Measurements from ENCODE around the gene ADD3. TPM values are rescaled to one million over a fixed set of nuclear protein-coding genes. Genes with fewer than 3 reads are reported as not detected.

ADD3 gene
- total RNA-seq, 2 experiments from 2014 or later: 85.2 to 85.8 TPM

DNA sequence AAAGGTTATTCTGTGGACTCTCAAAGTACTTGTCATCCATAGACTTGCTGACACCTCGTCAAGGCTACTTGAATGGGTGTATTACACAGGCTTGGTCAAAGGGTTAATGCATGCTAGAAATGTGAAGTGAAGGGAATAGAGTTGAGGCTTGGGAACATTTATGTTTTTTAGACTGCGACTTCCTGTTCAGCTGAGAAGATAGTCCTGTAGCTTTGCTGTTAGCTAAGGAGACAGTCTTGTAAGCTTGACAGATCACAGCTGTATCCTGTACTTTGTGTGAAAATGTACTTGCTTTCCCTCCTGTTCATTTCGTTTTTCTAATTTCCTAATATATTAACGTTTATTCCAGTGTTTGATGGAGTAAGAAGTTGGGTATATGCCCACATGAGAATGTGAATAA, 52.1 kb downstream of the ADD3 start:
- Mint-ChIP-seq H3K27me3 (ENCODE audit: low read depth) (no peaks in the 10 kb centered on the region), H3K4me1 (ENCODE audit: low read depth) (peaks cover 84% of the 10 kb centered on the region), H3K9me3 (no peaks in the 10 kb centered on the region), H3K27ac (peak overlapping the region; percentile 75), H3K4me3 (no peak overlapping the region), H3K36me3 (ENCODE audit: low read depth) (no peaks in the 10 kb centered on the region)
- DNase-seq: no peak
- CTCF ChIA-PET: interaction anchor here (0.8 kb wide), 1 partner anchor 22 kb away, joined by 4 read pairs; no protein-coding TSS in a partner anchor
- intact Hi-C loops (cut with micrococcal nuclease): loop anchor here (1.0 kb wide), 1 partner anchor 8 kb away; no protein-coding TSS in a partner anchor

DNA sequence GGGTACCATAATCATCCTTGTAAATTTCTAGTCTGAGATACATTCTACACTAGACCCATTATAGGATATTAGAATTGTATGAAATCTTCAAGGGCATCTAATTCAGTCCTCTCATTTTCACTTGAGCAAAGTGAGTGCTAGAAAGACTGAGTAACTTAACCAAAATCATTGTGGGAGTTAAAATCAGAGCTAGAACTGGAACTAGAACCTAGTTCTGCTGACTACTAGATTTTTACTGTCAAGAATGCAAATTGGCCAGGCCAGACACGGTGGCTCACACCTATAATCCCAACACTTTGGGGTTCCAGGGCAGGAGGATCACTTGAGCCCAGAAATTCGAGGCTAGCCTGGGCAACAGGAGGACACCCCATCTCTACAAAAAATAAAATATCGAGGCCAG, 53.9 kb downstream of the ADD3 start:
- DNase-seq: no peak
- peak overlapping the region; percentile 46 for H3K27ac Mint-ChIP-seq
- CTCF ChIA-PET: no interaction called here
- H3K4me1 Mint-ChIP-seq (ENCODE audit: low read depth): peaks cover 85% of the 10 kb centered on the region
- H3K36me3 Mint-ChIP-seq (ENCODE audit: low read depth): no peaks in the 10 kb centered on the region
- no peaks in the 10 kb centered on the region for H3K27me3 Mint-ChIP-seq (ENCODE audit: low read depth)
- intact Hi-C loops (cut with micrococcal nuclease): no loop called here
- H3K4me3 Mint-ChIP-seq: no peak overlapping the region
- no peaks in the 10 kb centered on the region for H3K9me3 Mint-ChIP-seq

DNA sequence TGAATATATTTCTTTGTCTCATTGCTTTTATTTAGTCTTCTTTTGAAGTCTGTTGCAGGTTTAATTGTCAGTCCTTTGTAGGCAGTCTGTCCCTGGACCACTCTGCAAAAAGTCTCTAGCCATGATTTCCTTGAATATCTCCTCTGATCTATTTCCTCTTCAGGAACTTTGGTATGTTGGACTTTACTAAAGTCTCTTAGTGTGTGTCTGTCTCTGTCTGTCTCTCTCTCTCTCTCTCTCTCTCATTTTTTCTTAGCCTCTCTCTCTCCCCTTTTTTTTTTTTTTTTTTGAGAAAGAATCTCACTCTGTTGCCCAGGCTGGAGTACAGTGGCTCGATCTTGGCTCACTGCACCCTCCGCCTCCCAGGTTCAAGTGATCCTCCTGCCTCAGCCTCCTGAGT, 57.5 kb downstream of the ADD3 start:
- no peak for DNase-seq
- no peak overlapping the region for H3K4me3 Mint-ChIP-seq
- no peaks in the 10 kb centered on the region for H3K9me3 Mint-ChIP-seq
- H3K27me3 Mint-ChIP-seq (ENCODE audit: low read depth): no peaks in the 10 kb centered on the region
- CTCF ChIA-PET: interaction anchor here (2.4 kb wide), 1 partner anchor 13 kb away, joined by 6 read pairs; no protein-coding TSS in a partner anchor
- intact Hi-C loops (cut with micrococcal nuclease): loop anchor here (5.0 kb wide), 1 partner anchor 437 kb away; no protein-coding TSS in a partner anchor
- no peaks in the 10 kb centered on the region for H3K36me3 Mint-ChIP-seq (ENCODE audit: low read depth)
- peaks cover 81% of the 10 kb centered on the region for H3K4me1 Mint-ChIP-seq (ENCODE audit: low read depth)
- peak overlapping the region; percentile 91 for H3K27ac Mint-ChIP-seq

DNA sequence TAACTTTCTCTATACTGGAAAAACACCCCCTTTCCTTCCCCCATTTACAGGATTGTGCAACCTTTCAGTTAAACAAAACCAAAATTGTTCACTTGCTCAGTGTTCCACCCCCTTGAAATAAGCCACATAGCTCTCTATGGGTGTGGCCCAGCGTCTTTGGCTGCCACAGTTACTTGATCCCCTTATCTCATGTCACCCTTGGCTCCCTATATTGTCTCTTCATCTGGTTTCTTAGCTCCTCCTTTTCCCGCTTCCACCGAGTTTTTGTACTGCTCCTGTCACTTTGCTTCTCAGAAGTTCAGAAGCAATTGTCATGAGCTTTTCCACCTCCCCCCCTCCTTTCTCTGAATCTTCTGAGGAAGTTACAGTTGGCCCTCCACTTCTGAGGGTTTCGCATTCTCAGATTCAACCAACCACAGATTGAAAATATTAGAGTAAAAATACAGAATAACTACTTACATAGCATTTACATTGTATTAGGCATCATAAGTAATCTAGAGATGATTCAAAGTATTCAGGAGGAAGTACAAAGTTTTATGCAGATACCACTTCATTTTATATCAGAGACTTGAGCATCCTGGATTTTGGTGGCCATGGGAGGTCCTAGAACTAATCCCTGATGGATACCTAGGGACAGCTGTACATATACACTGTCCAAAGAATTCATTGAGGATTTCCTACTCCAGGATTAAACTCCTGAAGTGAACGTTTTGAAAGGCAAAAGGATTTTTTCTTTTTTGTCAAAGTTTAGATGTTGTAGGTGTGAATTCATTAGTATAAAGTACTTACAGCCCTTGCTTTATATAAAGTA, 60.4 kb downstream of the ADD3 start:
- intact Hi-C loops (cut with micrococcal nuclease): loop anchor here (1.0 to 5.0 kb wide), 6 partner anchors 8 to 434 kb away; no protein-coding TSS in a partner anchor
- CTCF ChIA-PET: interaction anchor here (0.7 to 2.4 kb wide), 4 partner anchors 10 to 138 kb away, joined by 3 to 6 read pairs (median 3); no protein-coding TSS in a partner anchor
- H3K9me3 Mint-ChIP-seq: no peaks in the 10 kb centered on the region
- H3K27me3 Mint-ChIP-seq (ENCODE audit: low read depth): no peaks in the 10 kb centered on the region
- peaks cover 82% of the 10 kb centered on the region for H3K4me1 Mint-ChIP-seq (ENCODE audit: low read depth)
- no peaks in the 10 kb centered on the region for H3K36me3 Mint-ChIP-seq (ENCODE audit: low read depth)
- peak; percentile 75 for DNase-seq
- H3K4me3 Mint-ChIP-seq: peak overlapping the region; percentile 56
- H3K27ac Mint-ChIP-seq: peak overlapping the region; percentile 91

DNA sequence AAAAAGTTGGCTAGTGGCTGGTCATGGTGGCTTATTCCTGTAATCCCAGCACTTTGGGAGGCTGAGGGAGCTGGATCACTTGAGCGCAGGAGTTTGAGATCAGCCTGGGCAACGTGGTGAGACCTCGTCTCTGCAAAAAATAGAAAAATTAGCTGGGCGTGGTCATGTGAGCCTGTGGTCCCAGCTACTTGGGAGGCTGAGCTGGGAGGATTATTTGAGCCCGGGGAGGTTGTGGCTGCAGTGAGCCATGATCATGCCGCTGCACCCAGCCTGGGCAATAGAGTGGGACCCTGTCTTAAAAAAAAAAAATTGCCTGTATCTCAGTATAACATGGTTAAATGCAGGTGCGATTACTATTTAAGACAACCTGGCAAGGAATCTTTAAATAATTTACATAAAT, 61.0 kb downstream of the ADD3 start:
- Mint-ChIP-seq H3K27me3 (ENCODE audit: low read depth) (no peaks in the 10 kb centered on the region), H3K27ac (peak overlapping the region; percentile 91), H3K36me3 (ENCODE audit: low read depth) (no peaks in the 10 kb centered on the region), H3K4me1 (ENCODE audit: low read depth) (peaks cover 85% of the 10 kb centered on the region), H3K4me3 (peak overlapping the region; percentile 53), H3K9me3 (no peaks in the 10 kb centered on the region)
- intact Hi-C loops (cut with micrococcal nuclease): loop anchor here (1.0 to 5.0 kb wide), 7 partner anchors 8 to 434 kb away; no protein-coding TSS in a partner anchor
- CTCF ChIA-PET: interaction anchor here (0.7 to 1.5 kb wide), 2 partner anchors 59 to 80 kb away, joined by 3 to 7 read pairs; no protein-coding TSS in a partner anchor
- DNase-seq: no peak

DNA sequence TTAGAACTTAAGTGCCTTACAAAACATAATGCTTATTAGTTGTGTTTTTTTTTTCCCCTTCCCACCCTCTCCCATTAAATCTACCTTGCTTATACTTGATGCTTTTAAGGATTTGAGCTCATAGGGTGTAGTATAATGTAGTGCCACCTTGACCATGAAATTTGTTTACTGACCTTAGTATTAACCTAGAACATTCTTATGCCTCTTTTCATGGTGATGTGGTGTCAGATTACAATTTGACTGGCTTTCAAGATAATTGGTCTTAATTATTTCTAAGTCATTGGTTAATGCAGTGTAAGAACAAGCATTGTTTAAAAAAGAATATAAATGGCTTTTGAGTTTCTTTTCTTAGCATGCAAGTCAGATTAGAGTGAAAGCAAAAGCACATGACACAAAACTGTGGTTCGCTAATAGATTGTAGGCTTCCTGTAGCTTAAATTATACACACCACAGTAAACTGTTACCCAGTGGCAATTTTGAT, 61.8 kb downstream of the ADD3 start:
- Mint-ChIP-seq H3K27ac (peak overlapping the region; percentile 91), H3K9me3 (no peaks in the 10 kb centered on the region), H3K27me3 (ENCODE audit: low read depth) (no peaks in the 10 kb centered on the region), H3K36me3 (ENCODE audit: low read depth) (no peaks in the 10 kb centered on the region), H3K4me3 (peak overlapping the region; percentile 65), H3K4me1 (ENCODE audit: low read depth) (peaks cover 87% of the 10 kb centered on the region)
- DNase-seq: no peak
- intact Hi-C loops (cut with micrococcal nuclease): loop anchor here (1.0 to 5.0 kb wide), 5 partner anchors 8 to 433 kb away; no protein-coding TSS in a partner anchor
- CTCF ChIA-PET: interaction anchor here (0.7 to 1.5 kb wide), 4 partner anchors 39 to 135 kb away, joined by 3 to 7 read pairs (median 4); no protein-coding TSS in a partner anchor

DNA sequence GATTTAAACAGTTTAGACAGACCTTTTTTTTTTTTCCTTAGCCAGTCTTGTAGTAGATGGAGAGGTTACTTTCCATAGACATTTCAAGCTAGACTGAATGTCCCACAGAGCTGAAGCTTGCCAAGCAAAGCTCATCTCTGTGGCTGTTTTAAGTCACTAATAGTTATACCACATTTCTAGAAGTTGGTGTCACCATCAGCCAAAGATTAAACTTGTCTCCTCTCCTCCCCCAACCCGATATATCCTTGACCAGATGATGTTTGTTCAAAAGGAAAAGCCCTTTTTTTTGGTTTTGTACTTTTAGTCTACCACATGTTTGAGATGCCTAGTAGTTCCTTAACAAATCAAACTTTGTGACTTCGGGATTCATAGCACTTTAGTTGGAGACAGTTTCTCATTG, 66.1 kb downstream of the ADD3 start:
- DNase-seq: no peak
- peak overlapping the region; percentile 70 for H3K27ac Mint-ChIP-seq
- CTCF ChIA-PET: interaction anchor here (0.6 to 1.9 kb wide), 4 partner anchors 16 to 190 kb away, joined by 3 to 5 read pairs (median 4); no protein-coding TSS in a partner anchor
- H3K4me1 Mint-ChIP-seq (ENCODE audit: low read depth): peaks cover 82% of the 10 kb centered on the region
- no peaks in the 10 kb centered on the region for H3K9me3 Mint-ChIP-seq
- peak overlapping the region; percentile 17 for H3K4me3 Mint-ChIP-seq
- intact Hi-C loops (cut with micrococcal nuclease): loop anchor here (10.0 kb wide), 1 partner anchor 801 kb away; the partner anchor contains the start of gene PDCD4
- no peaks in the 10 kb centered on the region for H3K36me3 Mint-ChIP-seq (ENCODE audit: low read depth)
- H3K27me3 Mint-ChIP-seq (ENCODE audit: low read depth): no peaks in the 10 kb centered on the region

DNA sequence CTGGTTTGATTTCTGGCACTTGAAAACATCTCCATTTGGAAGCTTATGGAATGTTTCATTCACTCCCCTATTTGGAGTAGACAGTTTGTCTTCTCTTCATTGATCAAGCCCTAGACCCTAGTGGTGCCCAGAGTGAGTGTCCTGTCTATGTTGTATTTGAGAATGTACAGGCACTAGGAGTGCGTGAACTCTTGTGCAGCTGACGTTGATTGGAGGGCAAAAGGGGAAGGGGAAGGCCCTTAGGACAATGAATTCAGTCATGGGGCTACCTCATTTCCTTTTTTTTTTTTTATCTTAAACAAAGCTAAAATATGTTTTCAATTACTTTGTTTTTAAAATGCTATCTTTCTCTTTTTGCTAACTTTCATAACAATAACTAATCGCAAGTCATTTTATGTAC, 66.5 kb downstream of the ADD3 start:
- Mint-ChIP-seq H3K27me3 (ENCODE audit: low read depth) (no peaks in the 10 kb centered on the region), H3K4me1 (ENCODE audit: low read depth) (peaks cover 83% of the 10 kb centered on the region), H3K4me3 (peak overlapping the region; percentile 17), H3K27ac (peak overlapping the region; percentile 70), H3K9me3 (no peaks in the 10 kb centered on the region), H3K36me3 (ENCODE audit: low read depth) (no peaks in the 10 kb centered on the region)
- CTCF ChIA-PET: interaction anchor here (0.7 to 1.9 kb wide), 5 partner anchors 17 to 190 kb away, joined by 3 to 5 read pairs (median 4); no protein-coding TSS in a partner anchor
- peak; percentile 66 for DNase-seq
- intact Hi-C loops (cut with micrococcal nuclease): loop anchor here (10.0 kb wide), 1 partner anchor 801 kb away; the partner anchor contains the start of gene PDCD4

DNA sequence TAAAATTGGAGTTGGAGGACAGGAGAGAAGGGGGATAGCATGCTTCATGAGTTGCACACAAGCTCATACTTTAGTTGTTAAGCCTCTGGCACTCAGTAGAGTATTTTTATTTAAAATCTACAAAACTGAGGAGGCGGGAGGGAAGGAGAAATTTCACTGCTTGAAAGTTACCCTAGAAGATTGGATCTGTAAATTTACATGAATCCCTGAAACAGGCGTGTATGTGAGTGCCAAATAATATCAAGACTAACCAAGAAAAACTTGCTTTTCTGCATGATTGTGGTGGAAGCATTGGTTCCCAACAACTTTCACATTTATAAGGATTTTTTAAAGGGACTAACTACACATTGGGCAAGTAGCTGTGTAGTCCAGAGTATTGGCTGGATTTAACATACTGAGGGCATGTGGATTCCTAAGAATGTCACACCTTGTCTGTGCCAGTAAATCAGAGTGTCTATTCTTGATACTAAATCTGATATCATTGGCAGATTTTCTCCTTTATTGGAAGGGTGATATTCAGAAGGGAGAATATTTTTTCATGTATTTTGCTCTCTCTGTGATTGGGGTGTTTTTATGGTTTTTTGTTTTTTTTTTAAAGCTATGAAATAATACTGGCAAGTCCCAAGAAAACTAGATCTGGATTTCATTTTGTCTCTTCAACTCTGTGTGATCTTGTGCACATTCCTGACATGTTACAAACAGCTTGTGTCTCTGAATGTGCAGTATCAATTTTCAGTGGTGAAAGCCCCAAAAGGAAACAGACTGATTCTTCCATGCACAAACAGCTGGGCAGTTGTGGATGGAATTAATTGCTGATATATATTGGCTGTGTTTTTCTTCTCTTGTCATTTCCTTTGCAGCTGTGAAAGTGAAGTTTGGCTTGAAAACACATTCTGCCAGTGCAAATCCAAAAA, 67.2 kb downstream of the ADD3 start:
- H3K27me3 Mint-ChIP-seq (ENCODE audit: low read depth): no peaks in the 10 kb centered on the region
- peaks cover 88% of the 10 kb centered on the region for H3K4me1 Mint-ChIP-seq (ENCODE audit: low read depth)
- DNase-seq: no peak
- peak overlapping the region; percentile 70 for H3K27ac Mint-ChIP-seq
- peak overlapping the region; percentile 14 for H3K4me3 Mint-ChIP-seq
- H3K9me3 Mint-ChIP-seq: no peaks in the 10 kb centered on the region
- intact Hi-C loops (cut with micrococcal nuclease): loop anchor here (10.0 kb wide), 1 partner anchor 800 kb away; the partner anchor contains the start of gene PDCD4
- no peaks in the 10 kb centered on the region for H3K36me3 Mint-ChIP-seq (ENCODE audit: low read depth)
- CTCF ChIA-PET: interaction anchor here (0.7 to 1.9 kb wide), 5 partner anchors 18 to 78 kb away, joined by 3 to 6 read pairs (median 4); no protein-coding TSS in a partner anchor

DNA sequence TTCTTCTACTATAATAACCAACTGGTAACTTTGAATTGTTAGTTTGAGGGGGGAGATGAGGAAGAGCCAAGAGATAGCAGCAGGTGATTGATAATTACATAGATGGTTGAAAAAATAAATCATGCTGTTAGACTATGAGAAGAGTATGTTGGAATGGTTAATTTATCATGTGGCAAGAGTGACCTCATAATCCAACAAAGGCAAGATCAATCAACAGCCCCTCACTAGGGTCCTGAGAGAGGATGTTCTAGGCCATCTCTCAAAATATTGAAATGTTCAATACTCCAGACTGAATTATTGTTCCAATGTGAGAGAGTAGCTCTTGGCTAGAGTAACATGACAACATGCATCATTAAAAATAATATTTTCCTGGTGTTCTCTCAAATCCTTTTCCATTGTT, 67.9 kb downstream of the ADD3 start:
- Mint-ChIP-seq H3K36me3 (ENCODE audit: low read depth) (no peaks in the 10 kb centered on the region), H3K9me3 (no peaks in the 10 kb centered on the region), H3K4me1 (ENCODE audit: low read depth) (peaks cover 88% of the 10 kb centered on the region), H3K27ac (peak overlapping the region; percentile 70), H3K4me3 (no peak overlapping the region), H3K27me3 (ENCODE audit: low read depth) (no peaks in the 10 kb centered on the region)
- DNase-seq: no peak
- CTCF ChIA-PET: interaction anchor here (1.1 kb wide), 1 partner anchor 33 kb away, joined by 6 read pairs; no protein-coding TSS in a partner anchor
- intact Hi-C loops (cut with micrococcal nuclease): loop anchor here (10.0 kb wide), 1 partner anchor 799 kb away; the partner anchor contains the start of gene PDCD4

DNA sequence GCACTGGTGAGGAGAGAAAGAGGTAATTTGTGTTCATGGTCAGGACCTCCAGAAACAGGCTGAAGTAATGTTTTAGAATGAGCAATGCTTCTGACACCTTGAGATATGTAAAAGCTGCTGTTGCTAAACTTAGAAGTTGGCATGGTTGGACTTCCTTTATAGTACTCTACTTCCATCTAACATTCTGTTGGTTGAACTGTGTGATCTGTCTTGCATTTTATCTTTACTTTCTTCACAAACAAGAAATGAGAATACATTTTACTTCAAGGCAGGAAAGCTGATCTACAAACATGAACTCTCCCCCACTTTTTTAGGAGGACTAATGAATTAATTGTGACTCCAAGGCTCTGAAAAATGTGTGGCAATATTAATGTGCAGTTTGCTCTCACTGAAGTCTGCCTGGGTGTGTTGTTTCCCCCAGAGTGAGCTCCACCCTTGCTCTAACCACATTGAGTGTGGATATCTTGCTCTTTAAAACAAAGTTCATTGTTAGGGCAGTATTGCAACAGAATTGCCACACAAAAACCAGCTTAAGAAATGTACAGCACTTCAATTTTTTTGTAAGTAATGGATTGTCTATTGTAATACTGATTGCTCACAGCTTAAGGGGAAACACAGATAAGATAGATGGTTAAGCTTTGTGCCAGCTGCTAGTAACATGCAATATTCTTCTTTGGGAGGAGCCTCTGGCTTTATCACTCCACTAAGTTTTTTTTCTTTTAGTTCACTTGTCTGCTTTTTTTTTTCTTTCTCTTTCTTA, 69.0 kb downstream of the ADD3 start:
- Mint-ChIP-seq H3K4me3 (peak overlapping the region; percentile 70), H3K9me3 (no peaks in the 10 kb centered on the region), H3K36me3 (ENCODE audit: low read depth) (no peaks in the 10 kb centered on the region), H3K27me3 (ENCODE audit: low read depth) (no peaks in the 10 kb centered on the region), H3K27ac (peak overlapping the region; percentile 92), H3K4me1 (ENCODE audit: low read depth) (peaks cover 87% of the 10 kb centered on the region)
- CTCF ChIA-PET: interaction anchor here (0.6 to 1.4 kb wide), 7 partner anchors 12 to 587 kb away, joined by 3 to 7 read pairs (median 4); no protein-coding TSS in a partner anchor
- intact Hi-C loops (cut with micrococcal nuclease): loop anchor here (1.0 to 10.0 kb wide), 7 partner anchors 7 to 798 kb away; partner anchors contain the start of gene PDCD4
- DNase-seq: no peak

Data from activated naive CD4-positive, alpha-beta T cell treated with anti-CD3 and anti-CD28 coated beads for 36 hours (primary cell).